Kasumi-1 (cell line): ENCODE results near the gene ARID1B.

Experiments
- DNase-seq, 2 experiments: peaks; one replicate each; lab custom pipeline; 2025; lab: John Stamatoyannopoulos, UW

The ARID1B gene

DNA sequence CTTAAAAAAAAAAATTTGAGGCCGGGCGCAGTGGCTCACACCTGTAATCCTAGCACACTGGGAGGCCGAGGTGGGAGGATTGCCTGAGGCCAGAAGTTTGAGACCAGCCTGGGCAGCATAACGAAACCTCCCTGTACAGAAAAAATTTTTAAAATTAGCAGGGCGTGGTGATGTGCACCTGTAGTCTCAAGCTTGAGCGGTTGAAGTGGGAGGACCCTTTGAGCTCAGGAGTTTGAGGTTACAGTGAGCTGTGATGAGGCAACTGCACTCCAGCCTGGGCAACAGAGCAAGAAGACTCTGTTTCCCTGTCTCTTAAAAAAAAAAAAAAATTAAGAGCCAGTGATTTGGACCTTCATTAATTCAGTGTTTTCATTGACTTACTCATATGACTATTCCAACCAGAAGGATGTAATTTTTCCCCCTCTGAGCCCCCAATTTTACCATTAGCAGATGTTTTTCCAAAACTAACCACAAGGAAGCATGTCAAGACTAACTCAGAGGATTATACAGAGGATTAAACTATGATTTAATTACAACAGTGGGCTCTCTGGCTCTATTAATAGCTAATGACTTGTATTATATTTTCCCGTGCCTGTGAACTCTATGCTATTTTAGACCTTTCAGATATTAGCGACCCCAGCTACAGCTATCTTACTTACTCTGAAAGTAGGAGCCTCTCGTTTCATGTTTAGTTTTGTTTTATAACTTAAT lies 75.1 kb downstream of the ARID1B start:
- no peak for DNase-seq

DNA sequence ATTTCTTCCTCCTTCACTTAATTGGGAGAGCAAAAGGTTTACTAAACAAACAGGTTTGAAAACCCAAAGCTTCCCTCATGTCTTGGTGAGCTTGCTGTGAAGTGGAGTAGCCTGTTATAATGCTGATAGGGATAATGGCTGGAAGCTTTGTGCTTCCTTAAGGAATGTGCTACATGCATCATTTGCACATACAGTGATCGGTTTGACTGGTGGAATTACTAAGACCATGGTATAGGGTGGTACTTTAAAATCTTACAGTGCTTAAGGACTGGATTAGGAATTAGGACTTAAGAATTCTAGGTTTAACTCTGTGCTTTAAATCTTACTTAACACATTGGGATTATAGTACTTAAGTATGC lies 75.7 kb downstream of the ARID1B start:
- no peak for DNase-seq

DNA sequence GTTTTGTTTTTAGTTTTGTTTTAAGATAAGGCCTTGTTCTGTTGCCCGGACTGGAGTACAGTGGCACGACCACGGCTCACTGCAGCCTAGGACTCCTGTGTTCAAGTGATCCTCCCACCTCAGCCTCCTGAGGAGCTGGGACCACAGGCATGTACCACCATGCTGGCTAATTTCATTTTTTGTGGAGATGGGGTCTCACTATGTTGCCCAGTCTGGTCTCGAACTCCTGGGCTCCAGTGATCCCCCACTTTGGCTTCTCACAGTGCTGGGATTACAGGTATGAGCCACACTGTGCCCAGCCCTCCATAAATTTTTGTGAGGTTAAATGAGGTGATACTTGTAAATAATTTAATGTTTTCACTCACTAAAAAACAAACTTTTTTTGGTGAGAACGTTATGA lies 76.6 kb downstream of the ARID1B start:
- no peak for DNase-seq

DNA sequence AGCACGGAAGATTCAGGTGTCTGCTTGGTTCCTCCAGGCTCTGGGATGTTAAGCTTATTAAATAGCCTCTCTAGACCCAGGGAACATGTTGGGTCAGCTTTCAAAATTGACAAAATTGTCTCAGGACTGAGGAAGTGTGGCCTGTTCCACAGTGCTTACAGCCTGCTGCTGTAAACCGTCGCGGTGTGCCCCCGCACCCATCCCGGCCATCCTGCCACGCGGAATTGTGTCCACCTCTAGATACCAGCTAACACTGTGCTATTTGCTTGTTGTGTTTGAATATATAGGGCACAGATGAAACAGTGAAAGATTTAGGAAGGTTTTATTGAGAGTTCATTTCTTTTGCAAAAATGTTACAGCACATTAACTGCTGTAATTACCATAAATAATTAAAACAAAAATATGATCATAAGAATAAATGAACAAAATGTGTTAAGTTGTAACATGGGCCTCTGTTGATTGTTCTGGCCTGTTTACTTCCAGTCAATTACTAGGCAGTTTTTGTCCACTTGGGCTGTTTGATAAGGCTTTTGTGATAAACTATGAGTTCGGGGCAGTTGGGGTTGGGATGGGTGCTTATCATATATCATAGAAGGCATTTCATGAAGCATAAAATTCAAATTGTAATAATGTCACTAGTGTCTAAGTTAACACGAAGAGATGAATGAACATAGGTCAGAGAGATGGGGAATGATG lies 77.4 kb downstream of the ARID1B start:
- no peak for DNase-seq

DNA sequence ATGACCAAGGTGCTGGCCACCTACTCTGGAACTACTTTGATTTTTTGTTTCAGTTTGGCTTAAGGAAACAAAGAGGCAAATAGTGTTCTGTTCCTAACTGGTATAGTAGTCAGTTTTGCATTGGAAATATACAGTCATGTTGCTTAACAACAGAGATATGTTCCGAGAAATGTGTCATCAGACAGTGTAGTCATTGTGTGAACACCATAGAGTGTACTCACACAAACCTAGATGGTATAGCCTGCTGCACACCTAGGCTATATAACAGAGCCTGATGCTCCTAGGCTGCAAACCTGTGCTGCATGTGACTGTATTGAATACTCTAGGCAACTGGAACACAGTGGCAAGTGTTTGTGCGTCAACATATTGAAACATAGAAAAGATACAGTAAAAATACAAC lies 80.4 kb downstream of the ARID1B start:
- DNase-seq: no peak

DNA sequence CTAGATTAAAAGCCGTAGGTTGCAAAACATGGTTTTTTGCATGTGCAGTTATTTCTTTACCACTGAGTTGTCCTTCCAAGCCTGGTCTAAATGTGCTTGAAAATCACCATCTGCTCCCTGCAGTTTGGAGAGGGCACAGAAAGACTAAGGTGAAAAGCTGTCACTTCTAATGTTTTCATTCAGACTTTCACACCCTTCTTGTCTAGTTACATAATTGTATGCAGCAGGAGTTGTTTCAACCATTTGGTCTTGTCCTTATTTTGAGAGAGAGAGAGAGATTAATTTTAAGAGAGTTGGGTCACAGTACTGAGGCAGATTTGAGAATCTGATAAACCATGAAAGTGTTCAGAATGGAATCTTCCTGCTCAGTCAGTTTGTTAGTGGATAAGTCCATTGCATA lies 82.5 kb downstream of the ARID1B start:
- DNase-seq: no peak

DNA sequence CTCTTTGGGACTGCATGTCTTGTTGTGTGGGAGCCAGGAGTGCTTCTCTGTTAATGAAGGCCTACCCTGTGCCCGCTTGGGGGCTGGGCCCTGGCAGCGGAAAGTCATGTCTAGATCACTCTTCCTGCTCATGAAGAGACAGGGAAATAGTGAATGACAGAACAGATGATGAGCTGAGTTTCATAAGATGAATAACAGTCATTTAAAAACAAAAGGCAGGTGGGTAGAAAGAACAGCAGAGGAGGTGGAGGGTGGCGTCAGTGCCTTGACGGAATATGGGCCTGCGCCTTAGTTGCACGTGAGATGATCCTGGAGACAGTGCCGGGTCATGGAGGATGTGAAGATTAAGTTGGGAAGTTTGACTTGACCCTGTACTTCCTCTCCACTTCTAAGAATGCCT lies 85.5 kb downstream of the ARID1B start:
- no peak for DNase-seq

DNA sequence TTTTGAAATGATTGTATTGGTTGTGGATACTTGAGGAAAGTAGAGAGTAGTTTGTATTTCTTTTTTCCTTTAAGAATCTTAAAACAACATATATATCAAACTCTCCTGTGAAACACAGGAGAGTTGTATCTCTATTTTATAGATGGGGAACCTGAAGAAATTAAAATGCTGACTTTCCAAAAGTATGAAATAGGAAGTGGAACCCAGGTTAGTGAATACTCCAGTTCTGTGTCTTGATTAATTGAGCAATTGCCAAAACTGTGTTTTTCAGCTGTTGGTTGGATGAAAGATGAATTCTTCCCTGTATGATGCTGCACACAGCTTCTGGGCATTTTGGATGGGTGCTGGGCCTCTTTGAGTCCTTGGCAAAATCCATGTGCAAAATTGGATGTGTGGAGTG lies 86.3 kb downstream of the ARID1B start:
- no peak for DNase-seq

DNA sequence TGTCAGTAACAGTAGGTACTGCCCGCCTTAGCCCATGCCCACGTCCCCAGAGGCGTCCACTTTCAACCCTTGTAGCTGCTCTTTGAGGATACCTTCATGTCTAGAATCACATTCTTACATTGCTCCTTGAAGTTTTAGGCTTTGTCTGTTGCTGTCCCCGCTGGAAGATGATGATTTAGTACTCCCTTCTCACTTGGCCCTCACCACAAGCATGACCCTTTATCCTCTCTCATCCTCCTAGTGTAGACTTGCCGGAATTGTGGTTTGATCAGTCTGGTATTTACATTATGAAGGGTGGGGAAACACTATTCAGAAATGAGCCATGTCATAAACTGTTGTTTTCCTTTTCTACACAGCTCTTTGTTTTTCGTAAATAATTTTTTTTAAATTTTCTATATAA lies 87.4 kb downstream of the ARID1B start:
- no peak for DNase-seq

DNA sequence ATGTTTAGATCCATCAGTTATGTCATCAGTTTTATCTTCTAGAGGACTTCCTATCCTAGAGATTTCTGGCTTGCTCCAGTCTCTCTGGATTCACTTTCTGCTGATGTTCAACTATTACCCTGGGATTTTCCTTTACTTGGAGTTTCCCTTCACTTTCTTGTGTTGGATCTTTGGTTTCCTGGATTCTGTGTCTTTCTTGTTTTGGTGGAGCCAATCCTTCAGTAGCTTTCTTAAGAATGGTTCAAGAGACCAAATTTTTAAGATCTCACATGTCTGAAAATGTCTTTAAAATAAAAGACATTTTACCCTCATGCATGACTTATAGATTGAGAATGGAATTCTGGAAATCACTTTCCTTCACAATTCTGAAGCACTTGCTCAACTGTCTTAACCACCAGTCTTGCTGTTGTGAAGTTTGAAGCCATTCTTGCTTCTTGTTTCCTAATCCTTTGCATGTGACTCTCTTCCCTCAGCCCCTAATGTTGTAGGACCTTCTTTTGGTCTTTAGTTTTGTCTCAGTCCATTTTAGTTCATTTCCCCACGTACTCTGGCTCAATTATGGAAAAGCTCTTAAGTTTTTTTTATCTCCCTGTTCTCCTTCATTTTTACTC lies 87.9 kb downstream of the ARID1B start:
- DNase-seq: no peak

DNA sequence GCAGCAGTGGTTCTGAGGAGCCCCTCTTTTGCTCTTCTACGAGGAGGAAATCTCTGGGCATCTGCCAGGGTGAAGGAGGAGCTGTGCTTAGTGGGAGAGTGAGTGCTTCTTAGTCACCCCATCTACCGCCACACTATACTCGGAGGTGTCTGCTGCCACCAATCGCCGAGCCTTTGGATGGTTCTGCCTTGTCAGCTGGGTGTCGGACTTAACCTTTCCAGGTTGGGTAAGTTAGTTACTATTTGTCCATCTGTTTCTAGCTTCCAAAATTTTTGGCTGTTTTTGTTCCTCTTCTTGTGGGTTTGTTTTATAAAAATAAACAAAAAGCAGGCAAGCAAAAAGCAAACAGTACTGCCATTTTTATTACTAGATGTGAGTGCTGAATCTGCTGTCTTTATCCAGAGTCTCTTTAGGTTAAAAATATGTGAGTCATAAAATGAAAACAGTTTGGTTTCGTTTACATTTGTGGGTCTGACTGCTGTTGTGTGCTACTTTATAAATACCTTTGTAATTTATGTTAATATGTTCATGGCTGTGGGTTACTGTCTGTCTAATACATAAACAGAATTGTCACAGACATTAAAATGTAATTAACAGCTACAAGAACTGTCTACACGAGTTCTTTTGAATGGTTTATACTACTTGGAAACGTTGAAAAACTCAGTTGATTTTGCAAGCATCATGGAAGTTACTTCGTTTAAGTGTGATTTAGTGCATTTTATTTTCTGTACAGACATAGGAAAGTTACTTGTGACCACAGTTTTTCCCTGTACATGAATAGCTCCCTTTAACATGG lies 89.2 kb downstream of the ARID1B start:
- DNase-seq: no peak

DNA sequence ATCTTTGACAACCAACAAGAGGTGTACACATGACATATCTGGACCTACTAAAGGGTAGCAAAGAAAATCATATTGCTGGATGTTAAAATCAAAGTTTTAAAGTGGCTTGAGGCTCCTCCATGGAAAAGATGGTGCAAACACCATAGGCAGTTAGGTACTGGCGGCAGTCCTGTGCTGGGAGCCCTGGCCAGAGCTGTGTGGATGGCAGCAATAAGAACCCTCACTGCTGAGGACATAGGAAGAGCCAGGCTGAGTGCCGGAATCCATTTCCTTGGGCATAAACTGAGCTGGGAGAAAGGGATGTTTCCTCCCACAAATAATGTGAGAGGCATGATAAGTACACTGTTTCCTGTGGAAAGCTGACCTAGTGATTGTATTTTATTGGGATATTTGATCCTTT lies 89.9 kb downstream of the ARID1B start:
- no peak for DNase-seq

DNA sequence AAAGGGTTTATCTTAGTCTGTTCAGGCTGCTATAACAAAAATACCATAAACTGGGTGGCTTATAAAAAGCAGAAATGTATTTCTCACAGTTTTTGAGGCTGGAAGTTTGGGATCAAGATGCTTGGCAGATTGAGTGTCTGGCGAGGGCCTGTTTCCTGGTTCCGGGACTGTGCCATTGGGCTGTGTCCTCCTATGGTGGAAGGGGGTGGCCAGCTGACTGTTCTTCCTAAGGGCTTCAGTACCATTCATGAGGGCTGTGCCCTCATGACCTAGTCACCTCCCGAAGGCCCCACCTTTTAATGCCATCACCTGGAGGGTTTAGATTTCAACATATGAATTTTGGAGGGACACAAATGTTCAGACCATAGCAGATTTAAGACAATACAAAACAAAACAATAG lies 91.2 kb downstream of the ARID1B start:
- no peak for DNase-seq

DNA sequence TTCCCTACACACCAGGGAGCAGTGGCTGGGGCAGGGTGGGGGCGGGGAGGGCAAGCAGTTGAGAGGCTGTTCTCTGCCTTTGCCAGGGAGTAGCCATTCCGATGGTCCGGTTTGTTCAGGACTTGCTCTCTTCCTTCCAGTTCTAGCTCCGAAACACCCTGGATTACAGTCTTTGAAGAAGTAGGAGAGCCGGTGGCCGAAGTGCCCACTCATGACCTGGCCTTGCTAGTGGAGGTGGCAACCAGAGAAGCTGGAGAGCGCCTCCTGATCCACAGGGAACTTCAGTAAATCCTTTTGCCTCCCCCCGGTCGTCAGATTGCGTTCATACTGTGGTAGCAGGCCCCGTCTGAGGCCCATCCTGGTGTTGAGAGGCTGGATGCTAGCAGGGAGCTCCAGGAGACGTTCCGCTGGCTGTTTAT lies 92.8 kb downstream of the ARID1B start:
- DNase-seq: no peak

DNA sequence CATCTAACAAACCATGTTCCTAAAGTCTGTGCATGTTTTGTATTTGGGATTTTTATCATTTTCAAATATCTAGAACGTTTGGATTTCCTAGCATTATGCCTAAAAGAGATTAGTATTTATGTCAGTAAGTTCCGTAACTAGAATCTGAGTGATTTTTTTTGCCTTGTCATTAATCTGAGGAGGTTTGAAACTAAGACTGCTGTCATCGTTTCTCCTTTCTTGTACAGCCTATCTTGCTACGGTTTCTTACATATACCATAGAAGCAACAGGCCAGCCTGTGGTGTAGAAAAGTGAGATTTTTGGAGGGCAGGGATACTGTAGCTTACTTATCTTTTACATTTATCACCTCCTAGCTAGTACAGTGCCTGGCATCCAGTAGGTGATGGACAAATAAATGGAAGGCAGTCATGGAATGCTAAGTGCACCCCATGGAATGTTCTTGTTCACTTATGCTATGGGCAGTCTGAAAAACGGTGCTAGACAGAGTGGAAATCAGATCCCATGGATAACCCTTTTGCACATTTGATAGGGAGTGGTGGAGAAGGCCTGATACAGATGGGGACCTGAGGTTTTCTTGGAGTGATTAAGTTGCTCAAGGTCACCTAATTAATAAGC lies 93.9 kb downstream of the ARID1B start:
- DNase-seq: no peak

DNA sequence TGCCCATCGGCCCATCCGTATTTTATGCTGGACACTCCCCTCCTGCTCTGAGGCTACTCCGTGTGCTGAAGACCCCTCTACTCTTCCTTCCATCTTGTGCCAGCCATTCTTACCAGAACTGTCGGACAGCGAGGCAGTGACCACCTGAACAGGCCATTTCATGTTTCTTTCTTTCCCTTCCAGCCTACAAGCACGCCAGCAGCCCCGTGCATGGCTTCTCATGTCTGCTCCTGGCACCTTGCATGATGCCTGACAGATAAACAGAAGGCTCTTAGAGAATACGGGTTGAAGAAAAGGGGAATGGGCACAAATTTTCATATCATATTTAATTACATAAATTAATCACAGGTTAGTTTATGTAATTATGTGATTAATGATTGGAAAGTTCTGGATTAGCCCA lies 95.7 kb downstream of the ARID1B start:
- DNase-seq: no peak

DNA sequence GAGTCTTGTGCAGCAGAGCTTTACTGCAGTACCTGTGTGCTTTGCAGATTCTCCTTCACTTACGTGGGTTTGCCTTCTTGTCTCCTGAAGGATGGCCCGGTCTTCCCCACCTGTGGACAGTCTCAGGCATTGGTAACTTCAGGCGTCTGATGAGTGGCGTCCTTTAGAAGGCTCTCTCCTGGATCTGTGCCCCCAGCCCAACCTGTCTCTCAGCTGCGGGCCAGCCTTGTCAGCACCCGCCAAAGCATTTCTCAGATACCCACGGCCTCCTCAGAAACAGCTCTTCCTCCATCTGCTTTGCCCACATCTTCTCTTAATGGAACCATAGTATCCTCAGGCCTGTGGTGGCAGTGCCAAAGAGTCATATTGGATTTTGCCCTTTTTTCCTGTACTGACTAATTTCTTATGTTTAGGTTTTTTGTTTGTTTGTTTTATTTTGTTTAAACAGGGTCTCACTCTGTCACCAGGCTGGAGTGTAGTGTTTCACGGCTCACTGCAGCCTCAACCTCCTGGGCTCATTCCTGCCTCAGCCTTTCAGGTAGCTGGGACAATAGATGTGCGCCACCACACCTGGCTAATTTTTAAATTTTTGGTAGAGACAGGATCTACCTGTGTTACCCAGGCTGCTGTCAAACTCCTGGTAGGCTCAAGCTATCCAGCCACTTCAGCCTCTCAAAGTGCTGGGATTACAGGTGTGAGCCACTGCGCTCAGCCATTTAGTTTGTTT lies 96.6 kb downstream of the ARID1B start:
- no peak for DNase-seq

DNA sequence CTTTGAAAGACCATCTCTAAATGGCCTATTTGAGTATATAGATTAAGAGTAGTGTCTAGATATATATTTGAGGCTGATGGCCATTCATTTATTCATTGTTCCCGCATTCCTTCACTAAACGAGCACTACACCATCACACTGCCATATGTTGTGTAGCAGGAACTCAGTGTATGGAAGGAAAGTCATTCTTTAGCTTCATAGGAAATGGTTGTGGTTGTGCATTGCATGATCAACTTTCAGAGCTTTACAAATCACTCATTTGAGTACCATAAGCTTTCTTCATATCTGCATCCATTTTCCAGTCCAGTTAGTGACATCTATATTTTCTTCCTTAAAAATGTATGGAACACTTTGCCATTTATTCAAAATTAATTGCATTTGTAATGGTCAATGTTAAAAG lies 97.9 kb downstream of the ARID1B start:
- DNase-seq: no peak

DNA sequence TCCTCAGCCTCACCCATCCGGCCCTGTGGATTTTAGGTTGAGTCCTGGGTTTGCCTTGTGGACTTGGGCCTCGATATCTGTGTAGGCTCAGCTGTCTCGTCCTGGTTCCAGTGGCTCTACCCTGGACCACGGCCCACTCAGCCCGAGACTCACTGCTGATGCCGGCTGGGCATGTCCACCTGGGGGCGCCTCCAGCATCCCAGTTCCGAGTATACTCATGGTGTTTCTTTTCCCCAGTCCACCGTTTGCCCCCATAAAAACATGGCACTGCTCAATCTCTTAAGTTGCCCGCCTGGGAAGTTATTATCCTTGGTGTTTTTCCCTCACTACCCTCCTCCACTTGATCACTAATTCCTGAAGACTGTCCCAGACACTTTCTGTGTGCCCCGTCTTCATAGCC lies 99.1 kb downstream of the ARID1B start:
- no peak for DNase-seq

DNA sequence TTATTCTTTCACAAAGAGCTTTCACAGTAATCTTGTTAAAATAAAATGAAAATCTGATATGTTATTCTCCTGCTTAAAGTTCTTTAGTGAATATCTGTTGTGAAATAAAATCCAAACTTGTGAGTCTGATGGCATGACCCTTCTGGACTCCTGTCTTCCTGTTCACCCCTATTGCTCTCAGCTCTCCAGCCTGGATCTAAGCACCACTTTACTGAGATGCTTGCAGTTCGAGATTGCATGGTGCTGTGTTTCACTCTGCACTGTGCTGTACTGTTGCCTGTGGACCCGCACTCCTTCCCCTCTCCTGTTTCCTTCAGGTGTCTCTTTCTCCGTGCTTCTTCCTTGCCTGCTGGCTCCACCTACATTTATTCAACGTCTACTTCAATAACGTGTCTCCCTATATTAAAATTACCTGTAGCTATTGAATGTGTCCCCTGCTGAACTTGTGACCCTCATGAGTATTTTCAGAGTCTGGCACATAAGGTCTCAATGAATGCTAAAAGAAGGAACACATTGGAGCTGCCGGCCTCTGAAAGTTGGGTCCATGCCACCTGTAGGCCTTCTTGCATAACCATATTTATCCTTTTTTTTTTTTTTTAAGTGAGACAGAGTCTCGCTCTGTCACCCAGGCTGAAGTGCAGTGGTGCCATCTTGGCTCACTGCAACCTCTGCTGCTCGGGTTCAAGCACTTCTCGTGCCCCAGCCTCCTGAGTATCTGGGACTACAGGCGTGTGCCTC lies 100.1 kb downstream of the ARID1B start:
- no peak for DNase-seq

DNA sequence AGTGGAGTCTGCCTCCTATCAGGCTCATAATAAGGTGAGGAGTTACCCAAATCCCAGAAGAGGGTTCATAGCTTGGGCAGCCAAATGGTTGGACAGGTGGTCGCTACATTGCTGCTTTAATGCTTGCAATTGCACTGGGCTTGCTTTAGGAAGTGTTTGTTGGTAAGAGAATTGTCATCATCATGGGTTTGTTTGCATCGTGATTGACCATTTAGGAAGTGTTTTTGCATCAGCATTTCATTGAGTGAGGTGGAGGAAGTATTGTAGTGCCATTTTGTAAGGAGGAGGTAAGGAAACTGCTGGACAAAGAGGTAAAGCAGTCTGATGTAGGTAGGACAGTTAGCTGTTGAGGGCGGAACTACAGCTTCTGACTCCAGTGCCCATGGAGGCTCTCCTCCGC lies 101.5 kb downstream of the ARID1B start:
- DNase-seq: no peak
